Fibroblast of pulmonary artery (primary cell): ENCODE data around the gene ARHGAP15.
A peak's percentile ranks its signal among the peaks of the same experiment; 100 is the strongest.

Experiments used
- DNase-seq: peaks from one replicate; pipeline ENCODE4 v3.0.0-alpha.2; 2010; ENCODE audit warnings: low read depth
- H3K4me3 ChIP-seq: replicated peaks from 2 replicates; pipeline ENCODE4 v1.5.1; 2011; ENCODE audit warnings: low read depth, mild to moderate bottlenecking, control low read depth, low read length, moderate library complexity
- CTCF ChIP-seq: IDR thresholded peaks from 2 replicates; pipeline ENCODE4 v1.5.1; 2011; ENCODE audit warnings: mild to moderate bottlenecking, control low read depth, low read length, inconsistent platforms; ENCODE audit errors: missing control alignments

Gene ARHGAP15

GRCh38 chr2:143796051-143796450, 666.8 kb downstream of the ARHGAP15 start:
- TF ChIP-seq CTCF: no peak
- no peak for DNase-seq
- no peak overlapping the region for H3K4me3 ChIP-seq

GRCh38 chr2:143801561-143801960, 672.3 kb downstream of the ARHGAP15 start:
- TF ChIP-seq CTCF: no peak
- no peak overlapping the region for H3K4me3 ChIP-seq
- DNase-seq: no peak

- DNase-seq: peak; percentile 30
- TF ChIP-seq CTCF: no peak
- no peak overlapping the region for H3K4me3 ChIP-seq
Measured at GRCh38 chr2:143802242-143802641, 673.0 kb downstream of the ARHGAP15 start.

- H3K4me3 ChIP-seq: no peak overlapping the region
- TF ChIP-seq CTCF: no peak
- DNase-seq: no peak
Measured at GRCh38 chr2:143802871-143803650, 673.8 kb downstream of the ARHGAP15 start.

GRCh38 chr2:143803936-143804335, 674.7 kb downstream of the ARHGAP15 start:
- DNase-seq: peak; percentile 11
- no peak for TF ChIP-seq CTCF
- H3K4me3 ChIP-seq: no peak overlapping the region

GRCh38 chr2:143805666-143806065, 676.4 kb downstream of the ARHGAP15 start:
- TF ChIP-seq CTCF: no peak
- no peak overlapping the region for H3K4me3 ChIP-seq
- no peak for DNase-seq

- no peak for DNase-seq
- no peak overlapping the region for H3K4me3 ChIP-seq
- no peak for TF ChIP-seq CTCF
Measured at GRCh38 chr2:143807192-143807591, 678.0 kb downstream of the ARHGAP15 start.
